Ectodermal cell (in vitro differentiated cells): ENCODE measurements around the gene RUFY4.
"Not testable (repeated sequence)": the region's sequence is repeated elsewhere in the genome, so short reads cannot be mapped to it uniquely, and the experiment has no call there.

ENCODE experiments used
- H3K27ac ChIP-seq: 2 replicates; pipeline ENCODE4 v1.7.0; 2013; ENCODE audit warnings: mild to moderate bottlenecking, low read depth, low read length; ENCODE audit not compliant: insufficient read depth, poor library complexity, severe bottlenecking
- H3K27me3 ChIP-seq: 2 replicates; pipeline ENCODE4 v1.7.0; 2013; ENCODE audit warnings: mild to moderate bottlenecking, low read length; ENCODE audit not compliant: insufficient read depth, control insufficient read depth, poor library complexity, severe bottlenecking
- H3K36me3 ChIP-seq: one replicate; pipeline ENCODE4 v1.7.0; 2013; ENCODE audit warnings: low read length; ENCODE audit not compliant: control insufficient read depth, insufficient read depth
- H3K4me1 ChIP-seq: one replicate; pipeline ENCODE4 v1.7.0; 2013; ENCODE audit warnings: low read length; ENCODE audit not compliant: control insufficient read depth, insufficient read depth
- H3K4me3 ChIP-seq: 2 replicates; pipeline ENCODE4 v1.7.0; 2013; ENCODE audit warnings: low read depth, low read length, control low read depth; ENCODE audit not compliant: insufficient read depth
- H3K9me3 ChIP-seq: 2 replicates; pipeline ENCODE4 v1.7.0; 2013; ENCODE audit warnings: mild to moderate bottlenecking, low read length, moderate library complexity; ENCODE audit not compliant: control insufficient read depth
- WGBS, 2 experiments: methylation state at CpG; one replicate each; pipeline ENCODE4 v1.1.7; 2013; ENCODE audit warnings: missing lambda C conversion rate in 2 of 2; 5-methylcytosine and 5-hydroxymethylcytosine counted together

RUFY4 gene

DNA sequence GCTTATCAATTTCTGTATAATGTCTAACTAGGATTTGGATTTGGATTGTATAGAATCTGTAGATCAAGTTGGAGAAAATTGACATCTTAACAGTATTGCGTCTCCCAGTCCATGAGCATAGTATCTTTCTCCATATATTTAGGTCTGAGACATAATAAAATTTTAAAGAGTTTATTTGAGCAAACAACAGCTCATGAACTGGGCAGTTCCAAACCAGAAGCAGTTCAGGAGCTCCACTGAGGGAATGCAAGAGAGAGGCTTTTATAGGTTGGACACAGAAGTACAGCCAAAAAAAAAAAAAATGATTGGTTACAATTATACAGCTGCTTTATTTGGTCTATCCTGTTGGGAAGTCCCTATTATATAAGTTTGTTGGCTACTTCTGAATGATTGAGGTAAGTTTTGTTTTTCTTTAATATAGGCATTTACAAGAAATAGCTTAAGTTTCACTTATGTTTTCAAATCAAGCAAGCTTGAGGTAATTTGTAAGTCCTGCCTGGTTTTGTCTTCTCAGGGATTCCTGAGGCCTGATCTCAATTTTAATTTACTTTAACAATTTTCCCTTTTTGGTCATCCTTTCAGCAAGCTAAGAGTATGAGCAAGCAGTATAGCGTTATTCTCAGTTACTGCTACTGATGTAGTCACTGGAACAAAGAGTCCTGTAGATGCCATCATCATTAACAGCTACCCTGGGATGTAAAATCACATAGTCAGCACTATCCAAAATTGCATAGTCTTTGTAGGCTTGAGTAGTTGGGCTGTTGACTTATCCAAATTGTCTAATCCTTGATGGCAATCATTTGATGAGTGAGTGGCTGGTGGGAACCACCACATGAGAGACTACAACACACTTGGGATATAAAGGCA lies 27.5 kb upstream of the RUFY4 start:
- no peak overlapping the region for H3K4me3 ChIP-seq
- H3K4me1 ChIP-seq, result no peaks in the 10 kb centered on the region
- H3K9me3 ChIP-seq, result no peaks in the 10 kb centered on the region
- WGBS, 2 experiments, result 87 to 89% methylated on average over 1 to 2 of the region's 2 CpGs
- H3K27ac ChIP-seq, result no peak overlapping the region
- H3K27me3 ChIP-seq, result peaks cover 7% of the 10 kb centered on the region
- no peaks in the 10 kb centered on the region for H3K36me3 ChIP-seq

DNA sequence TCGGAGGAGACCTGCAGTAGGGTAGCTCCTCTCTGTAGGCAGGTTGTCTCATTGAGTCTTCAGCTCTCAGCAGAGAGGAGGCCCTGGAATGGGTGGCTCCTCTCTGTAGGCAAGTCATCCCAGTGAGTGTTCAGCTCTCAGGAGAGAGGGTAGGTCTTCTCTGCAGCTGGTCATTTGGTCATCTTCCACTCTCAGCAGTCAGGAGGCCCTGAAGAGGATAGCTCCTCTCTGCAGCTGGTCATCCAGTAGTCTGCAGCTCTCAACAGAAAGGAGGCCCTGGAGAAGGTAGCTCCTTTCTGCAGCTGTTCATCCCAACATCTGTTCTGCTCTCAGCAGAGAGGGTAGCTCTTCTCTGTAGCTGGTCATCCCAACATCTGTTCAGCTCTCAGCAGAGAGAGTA lies 26.0 kb upstream of the RUFY4 start:
- Histone ChIP-seq H3K27me3 (peaks cover 7% of the 10 kb centered on the region), H3K27ac (no peak overlapping the region), H3K4me3 (no peak overlapping the region), H3K4me1 (no peaks in the 10 kb centered on the region), H3K36me3 (no peaks in the 10 kb centered on the region), H3K9me3 (no peaks in the 10 kb centered on the region)
- WGBS, 2 experiments, result 85 to 90% methylated on average over 1 of the region's 1 CpG

DNA sequence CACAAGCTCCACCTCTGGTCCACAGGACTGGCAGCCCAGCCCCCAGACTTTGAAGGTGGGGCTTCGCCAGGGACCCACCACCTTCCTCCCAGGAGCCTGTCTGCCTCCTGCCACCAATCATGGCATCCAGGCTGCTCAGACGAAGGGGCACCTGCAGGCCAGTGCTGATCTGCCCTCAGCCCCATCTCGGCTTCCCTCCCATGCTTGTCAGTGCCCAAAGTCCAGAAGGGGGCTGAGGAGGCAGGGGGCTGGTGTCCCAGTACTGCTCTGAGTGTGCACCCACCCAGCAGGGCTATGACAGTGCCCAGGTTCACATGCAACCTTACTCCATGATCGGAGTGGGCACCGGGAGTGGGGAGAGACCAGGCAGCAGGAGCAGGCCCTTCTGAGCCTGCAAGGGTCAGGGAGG lies 25.3 kb upstream of the RUFY4 start:
- no peaks in the 10 kb centered on the region for H3K9me3 ChIP-seq
- H3K4me3 ChIP-seq, result no peak overlapping the region
- 92 to 93% methylated on average over 5 of the region's 5 CpGs for WGBS, 2 experiments
- H3K4me1 ChIP-seq, result no peaks in the 10 kb centered on the region
- peaks cover 7% of the 10 kb centered on the region for H3K27me3 ChIP-seq
- no peak overlapping the region for H3K27ac ChIP-seq
- H3K36me3 ChIP-seq, result no peaks in the 10 kb centered on the region

DNA sequence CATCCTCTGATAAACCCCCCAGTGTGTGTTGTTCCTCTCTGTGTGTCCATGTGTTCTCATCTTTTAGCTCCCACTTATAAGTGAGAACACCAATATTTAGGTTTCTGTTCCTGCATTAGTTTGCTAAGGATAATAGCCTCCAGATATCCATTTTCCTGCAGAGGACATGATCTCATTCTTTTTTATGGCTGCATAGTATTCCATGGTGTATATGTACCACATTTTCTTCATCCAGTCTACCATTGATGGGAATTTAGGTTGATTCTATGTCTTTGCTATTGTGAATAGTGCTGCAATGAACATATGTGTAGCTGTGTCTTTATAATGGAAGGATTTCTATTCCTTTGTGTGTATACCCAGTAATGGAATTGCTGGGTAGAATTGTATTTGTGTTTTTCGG lies 24.5 kb upstream of the RUFY4 start:
- not testable (repeated sequence) for H3K4me1 ChIP-seq, H3K27me3 ChIP-seq, H3K27ac ChIP-seq, H3K36me3 ChIP-seq, H3K9me3 ChIP-seq, H3K4me3 ChIP-seq
- WGBS, 2 experiments, result 88% methylated on average over 1 of the region's 1 CpG; no CpG with 5 or more reads in 1 of the 2 experiments

DNA sequence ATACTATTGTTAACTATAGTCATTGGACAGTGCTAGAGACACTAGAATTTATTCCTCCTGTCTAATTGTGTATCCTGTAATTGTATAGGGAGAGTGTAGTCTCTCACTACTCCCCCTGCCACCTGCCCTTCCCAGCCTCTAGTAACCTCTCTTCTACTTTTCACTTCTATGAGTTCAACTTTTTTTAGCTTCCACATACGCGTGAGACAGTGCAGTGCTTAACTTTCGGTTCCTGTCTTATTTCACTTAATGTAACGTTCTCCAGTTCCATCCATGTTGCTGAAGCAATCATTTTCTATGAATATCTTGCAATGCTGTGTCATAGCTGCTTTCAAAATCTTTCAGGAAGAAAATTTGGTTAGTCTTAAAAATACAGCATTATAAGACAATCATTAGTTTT lies 22.8 kb upstream of the RUFY4 start:
- Histone ChIP-seq H3K9me3 (no peaks in the 10 kb centered on the region), H3K36me3 (no peaks in the 10 kb centered on the region), H3K27ac (no peak overlapping the region), H3K4me1 (no peaks in the 10 kb centered on the region), H3K4me3 (no peak overlapping the region), H3K27me3 (no peaks in the 10 kb centered on the region)
- 94% methylated on average over 4 of the region's 4 CpGs for WGBS, 2 experiments

DNA sequence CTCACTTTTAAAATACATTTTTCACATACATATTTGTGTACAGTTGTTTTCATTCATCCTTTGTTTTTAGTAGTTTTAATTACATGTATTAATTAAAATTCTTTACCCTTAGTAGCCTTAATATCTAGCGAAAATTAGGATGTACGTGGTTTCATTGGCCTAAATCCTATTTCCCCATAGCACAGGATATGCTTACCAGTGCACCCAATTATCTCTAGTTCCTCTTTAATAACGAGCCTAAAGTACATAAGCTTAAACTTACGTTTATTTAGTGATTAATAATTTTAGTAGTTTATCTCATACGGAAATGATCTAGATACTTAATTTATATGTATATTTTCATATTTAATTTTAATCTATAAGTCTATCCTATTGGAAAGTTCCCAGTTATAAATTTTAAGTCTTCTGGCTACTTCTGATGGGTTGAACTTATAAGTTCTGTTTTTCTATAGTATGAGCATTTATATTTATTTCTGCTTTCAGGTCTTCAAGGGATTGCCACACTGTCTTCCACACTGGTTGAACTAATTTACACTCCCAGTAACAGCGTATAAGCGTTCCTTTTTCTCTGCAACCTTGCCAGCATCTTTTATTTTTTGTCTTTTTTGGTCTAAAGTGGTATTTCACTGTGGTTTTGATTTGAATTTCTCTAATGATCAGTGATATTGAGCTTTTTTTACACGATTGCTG lies 21.4 kb upstream of the RUFY4 start:
- Histone ChIP-seq H3K9me3 (no peaks in the 10 kb centered on the region), H3K27ac (no peak overlapping the region), H3K36me3 (no peaks in the 10 kb centered on the region), H3K4me3 (no peak overlapping the region), H3K27me3 (no peaks in the 10 kb centered on the region), H3K4me1 (no peaks in the 10 kb centered on the region)
- WGBS, 2 experiments, result 93% methylated on average over 5 to 6 of the region's 8 CpGs

DNA sequence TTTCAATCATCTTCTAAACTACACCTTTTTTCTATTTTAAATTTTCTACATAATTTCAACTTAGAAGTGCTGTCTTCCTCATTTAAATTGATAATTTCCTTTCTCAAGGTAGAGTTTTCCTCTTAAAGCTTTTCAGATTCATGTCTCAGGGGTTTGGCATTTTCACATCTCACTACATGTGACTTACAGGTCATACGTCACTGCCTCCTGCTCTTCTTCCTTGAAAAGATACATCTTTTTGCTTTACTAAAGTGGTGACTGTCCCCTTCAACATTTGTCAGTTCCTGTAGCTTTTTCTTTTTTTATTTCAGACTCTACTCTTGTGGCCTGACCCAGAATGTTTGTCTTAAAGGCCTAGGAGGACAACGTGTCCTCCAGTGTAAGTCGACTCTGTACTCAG lies 17.1 kb upstream of the RUFY4 start:
- no peaks in the 10 kb centered on the region for H3K27me3 ChIP-seq
- H3K27ac ChIP-seq, result no peak overlapping the region
- WGBS, 2 experiments, result 87 to 94% methylated on average over 3 of the region's 3 CpGs
- no peaks in the 10 kb centered on the region for H3K36me3 ChIP-seq
- no peak overlapping the region for H3K4me3 ChIP-seq
- no peaks in the 10 kb centered on the region for H3K4me1 ChIP-seq
- H3K9me3 ChIP-seq, result no peaks in the 10 kb centered on the region

DNA sequence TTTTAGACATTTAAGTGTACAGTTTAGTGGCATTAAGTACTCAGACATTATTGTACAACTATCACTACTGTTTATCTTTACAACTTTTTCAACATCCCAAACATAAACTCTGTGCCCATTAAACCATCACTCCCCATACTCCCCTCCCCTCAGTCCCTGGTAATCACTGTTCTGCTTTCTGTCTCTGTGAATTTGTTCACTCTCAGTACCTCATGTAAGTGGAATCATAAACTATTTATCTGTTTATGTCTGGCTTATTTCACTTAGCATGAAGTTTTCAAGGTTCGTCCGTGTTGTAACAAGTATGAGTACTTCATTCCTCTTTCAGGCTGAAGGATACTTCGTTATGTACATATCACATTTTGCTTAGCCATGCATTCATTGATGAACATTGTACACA lies 9.8 kb upstream of the RUFY4 start:
- H3K27ac ChIP-seq, result no peak overlapping the region
- H3K4me3 ChIP-seq, result no peak overlapping the region
- H3K27me3 ChIP-seq, result peaks cover 4% of the 10 kb centered on the region
- H3K9me3 ChIP-seq, result no peaks in the 10 kb centered on the region
- H3K36me3 ChIP-seq, result no peaks in the 10 kb centered on the region
- 96% methylated on average over 3 of the region's 3 CpGs for WGBS, 2 experiments
- H3K4me1 ChIP-seq, result no peaks in the 10 kb centered on the region

DNA sequence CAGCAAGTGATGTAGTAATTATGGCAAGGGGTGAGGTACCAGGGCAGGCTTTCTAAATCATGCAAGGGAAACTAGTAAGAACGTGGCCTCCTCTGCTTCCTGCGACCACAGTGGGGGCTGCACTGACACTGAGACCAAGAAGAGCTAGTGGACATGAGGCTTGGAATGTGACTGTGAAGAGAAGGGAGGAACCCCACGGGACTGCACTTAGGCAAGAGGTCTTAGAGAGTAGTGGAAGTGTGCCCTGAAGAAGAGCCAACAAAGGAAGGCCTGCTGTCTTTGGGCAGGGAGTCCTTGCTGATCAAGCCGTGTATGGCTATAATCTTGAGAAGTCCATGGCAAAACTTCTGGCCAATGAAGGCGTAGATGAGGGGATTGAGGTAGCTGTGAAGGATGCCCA lies 8.9 kb upstream of the RUFY4 start:
- no peak overlapping the region for H3K27ac ChIP-seq
- H3K4me1 ChIP-seq, result peaks cover 3% of the 10 kb centered on the region
- no peaks in the 10 kb centered on the region for H3K9me3 ChIP-seq
- H3K4me3 ChIP-seq, result no peak overlapping the region
- no peaks in the 10 kb centered on the region for H3K36me3 ChIP-seq
- H3K27me3 ChIP-seq, result peaks cover 4% of the 10 kb centered on the region
- 81 to 86% methylated on average over 5 of the region's 5 CpGs for WGBS, 2 experiments

DNA sequence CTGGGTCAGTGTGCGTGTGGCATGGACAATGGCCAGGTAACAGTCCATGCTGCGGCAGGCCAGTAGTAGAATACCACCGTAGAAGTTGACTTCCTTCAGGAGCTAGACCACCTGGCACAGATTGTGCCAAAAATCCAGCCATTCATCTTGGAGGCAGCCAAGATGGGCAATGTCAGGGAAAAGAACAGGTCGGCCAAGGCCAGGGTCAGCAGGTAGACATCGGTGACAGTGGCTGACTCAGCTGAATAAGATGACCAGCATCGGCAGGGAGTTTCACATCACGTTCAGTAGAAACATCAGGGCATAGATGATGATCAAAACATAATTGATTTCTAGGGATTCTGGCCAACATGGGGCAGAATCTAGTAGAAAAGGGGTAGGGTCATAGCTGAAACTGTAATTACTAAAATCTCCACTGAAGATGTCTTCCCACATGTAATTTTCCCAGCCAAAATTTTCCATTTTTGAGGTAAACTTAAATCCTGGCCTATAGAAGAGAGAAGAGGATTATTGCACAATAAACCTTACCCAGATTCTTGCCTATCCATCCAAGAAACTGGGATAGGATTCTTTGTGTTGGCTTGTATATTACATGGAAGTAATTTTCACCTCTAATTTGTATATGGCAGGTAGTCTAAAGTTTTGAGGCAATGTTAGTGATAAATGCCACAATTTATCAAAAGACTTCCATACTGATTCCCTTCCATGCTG lies 7.9 kb upstream of the RUFY4 start:
- Histone ChIP-seq H3K4me1 (peaks cover 8% of the 10 kb centered on the region), H3K27ac (no peak overlapping the region), H3K27me3 (peaks cover 4% of the 10 kb centered on the region), H3K9me3 (no peaks in the 10 kb centered on the region), H3K4me3 (no peak overlapping the region), H3K36me3 (no peaks in the 10 kb centered on the region)
- 94 to 96% methylated on average over 7 of the region's 7 CpGs for WGBS, 2 experiments
